Neural progenitor cell (in vitro differentiated cells): Measurements from ENCODE around the gene PCNX3. TPM values are rescaled to one million over a fixed set of nuclear protein-coding genes. Genes with fewer than 3 reads are reported as not detected.

Experiments used
- DNase-seq: peaks from one replicate; pipeline ENCODE4 v3.0.0-alpha.2; 2016; ENCODE audit warnings: low spot score
- H2AFZ ChIP-seq: fragments of 200-600 bp; sonication (generic); replicated peaks from 2 replicates; pipeline ENCODE4 v1.6.1; 2016; ENCODE audit warnings: antibody characterized with exemption
- H3F3A ChIP-seq: fragments of 200-600 bp; sonication (generic); 2 replicates; pipeline ENCODE4 v1.6.1; 2016; ENCODE audit warnings: antibody characterized with exemption, low read depth
- H3K27ac ChIP-seq: fragments of 200-600 bp; sonication (generic); 2 replicates; pipeline ENCODE4 v1.5.1; 2016; ENCODE audit warnings: mild to moderate bottlenecking
- H3K27me3 ChIP-seq: fragments of 200-600 bp; sonication (generic); 2 replicates; pipeline ENCODE4 v1.6.1; 2016; ENCODE audit warnings: mild to moderate bottlenecking, moderate library complexity
- H3K36me3 ChIP-seq: fragments of 200-600 bp; sonication (generic); 2 replicates; pipeline ENCODE4 v1.5.1; 2016
- H3K4me1 ChIP-seq: fragments of 200-600 bp; sonication (generic); 2 replicates; pipeline ENCODE4 v1.6.1; 2016; ENCODE audit warnings: mixed run types
- H3K4me2 ChIP-seq: fragments of 200-600 bp; sonication (generic); 2 replicates; pipeline ENCODE4 v1.6.1; 2016
- H3K4me3 ChIP-seq: fragments of 200-600 bp; sonication (generic); 2 replicates; pipeline ENCODE4 v1.5.1; 2016
- H3K79me2 ChIP-seq: fragments of 200-600 bp; sonication (generic); 2 replicates; pipeline ENCODE4 v1.6.1; 2016; ENCODE audit warnings: low read depth
- H3K9ac ChIP-seq: fragments of 200-600 bp; sonication (generic); 2 replicates; pipeline ENCODE4 v1.6.1; 2016
- H3K9me3 ChIP-seq: fragments of 200-600 bp; sonication (generic); 2 replicates; pipeline ENCODE4 v1.5.1; 2016; ENCODE audit warnings: low read depth
- H4K20me1 ChIP-seq: fragments of 200-600 bp; sonication (generic); 2 replicates; pipeline ENCODE4 v1.6.1; 2016; ENCODE audit warnings: low read depth
- H3K27ac Mint-ChIP-seq: 3 replicates; pipeline ENCODE4 v1.8.0; 2021; ENCODE audit warnings: mixed read lengths
- H3K27me3 Mint-ChIP-seq: 2 replicates; pipeline ENCODE4 v1.8.0; 2022; ENCODE audit warnings: low read depth, mild to moderate bottlenecking, inconsistent platforms, moderate library complexity, mixed read lengths; ENCODE audit not compliant: insufficient read depth
- H3K36me3 Mint-ChIP-seq: 3 replicates; pipeline ENCODE4 v1.8.0; 2021; ENCODE audit warnings: mixed read lengths
- H3K4me1 Mint-ChIP-seq: 3 replicates; pipeline ENCODE4 v1.8.0; 2021; ENCODE audit warnings: mixed read lengths
- H3K4me3 Mint-ChIP-seq: 3 replicates; pipeline ENCODE4 v1.8.0; 2021; ENCODE audit warnings: mild to moderate bottlenecking, moderate library complexity, mixed read lengths
- H3K9me3 Mint-ChIP-seq: 3 replicates; pipeline ENCODE4 v1.8.0; 2020; ENCODE audit warnings: mixed read lengths
- CTCF ChIP-seq: fragments of 200-600 bp; sonication (generic); IDR thresholded peaks from 2 replicates; pipeline ENCODE4 v1.5.1; 2017; ENCODE audit warnings: antibody characterized with exemption, mild to moderate bottlenecking
- EZH2 ChIP-seq: fragments of 200-600 bp; sonication (generic); IDR thresholded peaks from 2 replicates; pipeline ENCODE4 v1.6.1; 2017; ENCODE audit warnings: antibody characterized with exemption, mild to moderate bottlenecking, moderate library complexity
- EZH2phosphoT487 ChIP-seq: fragments of 200-600 bp; sonication (generic); IDR thresholded peaks from 2 replicates; pipeline ENCODE4 v1.6.1; 2017; ENCODE audit warnings: antibody characterized with exemption
- total RNA-seq: library from RNA; depleted of rRNA; stranded (reverse); fragments of >200 nt; gene quantifications from 2 replicates; pipeline ENCODE4 v1.2.3, GENCODE V29; 2015; ENCODE audit warnings: low replicate concordance

PCNX3 gene
- total RNA-seq, 1 donor from 2014 or later, result 6.6 TPM

- Histone ChIP-seq H2AFZ (peak overlapping the region; percentile 59), H3K27me3 (peaks cover 54% of the 10 kb centered on the region), H3K4me3 (peak overlapping the region; percentile 54), H3K9me3 (no peaks in the 10 kb centered on the region), H3K4me2 (peak overlapping the region; percentile 89), H3K27ac (no peak overlapping the region), H3K36me3 (no peaks in the 10 kb centered on the region), H3K9ac (no peak overlapping the region), H4K20me1 (no peaks in the 10 kb centered on the region), H3F3A (peaks cover 37% of the 10 kb centered on the region), H3K4me1 (peaks cover 14% of the 10 kb centered on the region), H3K79me2 (no peaks in the 10 kb centered on the region)
- peak; percentile 87 for DNase-seq
- Mint-ChIP-seq H3K27me3 (peaks cover 26% of the 10 kb centered on the region), H3K9me3 (no peaks in the 10 kb centered on the region), H3K4me1 (peaks cover 21% of the 10 kb centered on the region), H3K36me3 (peaks cover 3% of the 10 kb centered on the region), H3K27ac (no peak overlapping the region), H3K4me3 (peak overlapping the region; percentile 72)
- peak; percentile 83 for TF ChIP-seq EZH2
- TF ChIP-seq CTCF, result peak; percentile 54
- TF ChIP-seq EZH2phosphoT487, result peak; percentile 64
Observed at GRCh38 chr11:65591939-65592857, 23.4 kb upstream of the PCNX3 start.

DNA sequence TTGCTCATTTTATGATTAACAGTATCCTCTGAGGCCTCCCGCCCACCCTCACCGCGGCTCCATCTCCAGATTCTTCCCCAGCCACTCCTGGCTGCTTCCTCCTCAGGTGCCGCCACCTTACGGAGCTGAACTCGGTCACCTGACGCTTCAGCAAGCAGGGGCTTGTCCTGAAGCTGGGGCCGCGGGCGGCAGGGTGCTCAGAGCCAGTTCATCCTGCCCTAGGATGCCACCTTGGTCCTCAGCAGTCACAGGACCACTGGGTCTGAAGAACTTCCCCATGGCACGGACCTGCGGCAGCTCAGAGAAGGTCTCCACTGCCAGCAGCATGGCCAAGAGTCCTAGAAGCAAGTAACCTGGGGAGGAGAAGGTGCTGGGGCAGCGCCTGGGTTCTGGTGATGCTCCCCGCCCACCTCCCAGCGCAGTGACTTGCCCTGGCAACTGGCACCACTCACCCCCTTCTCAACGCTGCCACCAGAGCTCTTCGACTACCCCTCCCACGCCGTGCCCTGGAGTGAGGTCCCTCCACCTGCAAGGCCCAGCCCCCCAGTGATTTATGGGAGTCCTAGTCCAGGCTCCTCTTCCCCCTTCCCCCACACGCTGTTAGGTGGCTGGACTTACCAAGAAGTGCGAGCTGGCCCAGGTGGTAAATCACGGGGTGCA is 22.6 kb upstream of the PCNX3 start:
- peak overlapping the region; percentile 54 for H3K4me3 ChIP-seq
- Mint-ChIP-seq H3K36me3 (peaks cover 5% of the 10 kb centered on the region), H3K27me3 (peaks cover 27% of the 10 kb centered on the region), H3K27ac (no peak overlapping the region), H3K9me3 (no peaks in the 10 kb centered on the region), H3K4me1 (peaks cover 18% of the 10 kb centered on the region), H3K4me3 (no peak overlapping the region)
- H3K79me2 ChIP-seq, result no peaks in the 10 kb centered on the region
- TF ChIP-seq CTCF (no peak), EZH2phosphoT487 (no peak), EZH2 (no peak)
- no peaks in the 10 kb centered on the region for H3K9me3 ChIP-seq
- peaks cover 14% of the 10 kb centered on the region for H3K4me1 ChIP-seq
- no peak for DNase-seq
- H3K36me3 ChIP-seq, result no peaks in the 10 kb centered on the region
- H3K27ac ChIP-seq, result no peak overlapping the region
- no peak overlapping the region for H3K9ac ChIP-seq
- H4K20me1 ChIP-seq, result no peaks in the 10 kb centered on the region
- H2AFZ ChIP-seq, result no peak overlapping the region
- peaks cover 48% of the 10 kb centered on the region for H3K27me3 ChIP-seq
- peak overlapping the region; percentile 89 for H3K4me2 ChIP-seq
- H3F3A ChIP-seq, result peaks cover 37% of the 10 kb centered on the region

DNA sequence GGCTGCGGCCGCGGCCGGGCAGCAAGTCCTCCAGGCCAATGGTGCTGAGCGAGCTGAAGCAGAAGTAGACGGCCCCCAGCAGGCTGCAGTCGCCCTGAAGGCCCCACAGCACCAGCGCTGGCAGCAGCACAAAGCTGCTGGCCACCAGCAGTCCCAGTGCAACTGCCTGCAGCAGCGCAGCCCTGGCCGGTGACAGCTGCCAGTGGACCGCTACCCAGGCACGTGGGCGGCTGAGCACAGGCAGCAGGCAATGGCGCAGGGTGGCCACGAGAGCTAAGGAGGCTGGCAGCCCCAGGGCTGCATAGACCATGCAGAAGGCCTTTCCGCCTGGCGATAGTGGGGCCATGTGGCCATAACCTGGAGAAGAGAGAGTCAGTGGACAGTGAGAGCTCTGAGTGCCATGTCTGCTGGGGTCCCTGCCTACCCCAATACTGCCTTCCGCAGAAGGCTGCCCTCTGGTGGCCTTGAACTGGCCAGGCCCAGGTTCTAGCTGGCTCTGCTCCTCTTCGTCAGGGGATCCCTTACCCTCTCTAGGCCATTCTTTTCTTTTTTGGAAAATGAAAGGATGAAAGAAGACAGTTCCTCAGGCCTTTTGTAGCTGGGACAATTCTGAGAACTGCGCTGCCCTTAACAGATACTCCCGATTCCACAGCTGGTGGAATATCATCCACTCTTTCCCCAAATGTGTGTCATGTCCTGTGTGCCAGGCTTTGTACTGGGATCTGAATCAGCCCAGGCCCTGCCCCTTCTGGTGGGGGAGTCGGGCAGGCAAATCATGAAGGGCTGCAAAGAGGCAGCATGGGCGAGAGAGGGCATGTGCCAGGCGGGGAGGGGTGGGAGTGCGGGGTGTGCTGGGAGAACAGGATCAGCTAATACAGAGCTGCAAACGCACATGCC is 21.8 kb upstream of the PCNX3 start:
- H3K27ac Mint-ChIP-seq, result no peak overlapping the region
- no peak overlapping the region for H3K4me3 Mint-ChIP-seq
- H3K27ac ChIP-seq, result no peak overlapping the region
- H3K9me3 ChIP-seq, result no peaks in the 10 kb centered on the region
- peaks cover 5% of the 10 kb centered on the region for H3K36me3 Mint-ChIP-seq
- TF ChIP-seq CTCF (peak; percentile 70), EZH2 (no peak)
- peaks cover 48% of the 10 kb centered on the region for H3K27me3 ChIP-seq
- H3K4me3 ChIP-seq, result no peak overlapping the region
- H2AFZ ChIP-seq, result no peak overlapping the region
- H4K20me1 ChIP-seq, result no peaks in the 10 kb centered on the region
- peaks cover 11% of the 10 kb centered on the region for H3K4me1 Mint-ChIP-seq
- no peaks in the 10 kb centered on the region for H3K36me3 ChIP-seq
- H3K9me3 Mint-ChIP-seq, result no peaks in the 10 kb centered on the region
- H3K9ac ChIP-seq, result no peak overlapping the region
- no peaks in the 10 kb centered on the region for H3K79me2 ChIP-seq
- H3K4me1 ChIP-seq, result peaks cover 14% of the 10 kb centered on the region
- no peak overlapping the region for H3K4me2 ChIP-seq
- peak; percentile 73 for DNase-seq
- H3K27me3 Mint-ChIP-seq, result peaks cover 27% of the 10 kb centered on the region
- H3F3A ChIP-seq, result peaks cover 37% of the 10 kb centered on the region
